ENCODE measurements around the gene MELTF. TPM values are rescaled to one million over a fixed set of nuclear protein-coding genes. Genes with fewer than 3 reads are reported as not detected.

The MELTF gene
- polyA plus RNA-seq, 3 donors = 0.34 to 2.8 (median 0.36) TPM

GRCh38 chr3:196968233-196969133 lies 61.1 kb downstream of the MELTF start, which contains the start of gene PIGZ:
Gene PIGZ (minus strand): TSS chr3:196968833. CDS start chr3:196952031, 16,802 bp downstream.
- H3K36me3 ChIP-seq (replicated peaks in 1 of 2; ENCODE audit: control insufficient read depth in 1 of 2, insufficient read depth in 2 of 2, low read length in 2 of 2) = no peaks in the 10 kb centered on the region
- TF ChIP-seq, protein P1, sequence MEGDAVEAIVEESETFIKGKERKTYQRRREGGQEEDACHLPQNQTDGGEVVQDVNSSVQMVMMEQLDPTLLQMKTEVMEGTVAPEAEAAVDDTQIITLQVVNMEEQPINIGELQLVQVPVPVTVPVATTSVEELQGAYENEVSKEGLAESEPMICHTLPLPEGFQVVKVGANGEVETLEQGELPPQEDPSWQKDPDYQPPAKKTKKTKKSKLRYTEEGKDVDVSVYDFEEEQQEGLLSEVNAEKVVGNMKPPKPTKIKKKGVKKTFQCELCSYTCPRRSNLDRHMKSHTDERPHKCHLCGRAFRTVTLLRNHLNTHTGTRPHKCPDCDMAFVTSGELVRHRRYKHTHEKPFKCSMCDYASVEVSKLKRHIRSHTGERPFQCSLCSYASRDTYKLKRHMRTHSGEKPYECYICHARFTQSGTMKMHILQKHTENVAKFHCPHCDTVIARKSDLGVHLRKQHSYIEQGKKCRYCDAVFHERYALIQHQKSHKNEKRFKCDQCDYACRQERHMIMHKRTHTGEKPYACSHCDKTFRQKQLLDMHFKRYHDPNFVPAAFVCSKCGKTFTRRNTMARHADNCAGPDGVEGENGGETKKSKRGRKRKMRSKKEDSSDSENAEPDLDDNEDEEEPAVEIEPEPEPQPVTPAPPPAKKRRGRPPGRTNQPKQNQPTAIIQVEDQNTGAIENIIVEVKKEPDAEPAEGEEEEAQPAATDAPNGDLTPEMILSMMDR (IDR thresholded peaks at IDR 0.05) = no peak
- peak within 1 kb of the TSS; percentile 95 for H2AFZ ChIP-seq (ENCODE audit: insufficient read depth, low read depth, low read length, poor library complexity, severe bottlenecking)
- peaks cover 4 to 23% of the 10 kb centered on the region in 2 donors for H3K9me3 ChIP-seq (replicated peaks in 1 of 2; ENCODE audit: control insufficient read depth in 1 of 2, insufficient read depth in 1 of 2, low read length in 2 of 2)
- Mint-ChIP-seq H3K4me1 (peaks cover 16% of the 10 kb centered on the region), H3K4me3 (peak within 1 kb of the TSS; percentile 84 to 89), H3K9me3 (peaks cover 0 to 18% (median 14%) of the 10 kb centered on the region in 7 donors), H3K27ac (peak within 1 kb of the TSS in 2 of 7 donors; percentile 30 to 60), H3K36me3 (peaks cover 9 to 18% of the 10 kb centered on the region in 2 donors), H3K27me3 (ENCODE audit: low read depth in 3 of 3) (peaks cover 15 to 23% (median 17%) of the 10 kb centered on the region in 3 donors)
- H3K79me2 ChIP-seq (ENCODE audit: insufficient read depth, low read length) = peaks cover 10% of the 10 kb centered on the region
- peak in 1 of 3 donors; percentile 39 for DNase-seq
- intact Hi-C loops (cut with micrococcal nuclease) = loop anchor here in 1 of 2 donors (2.0 kb wide), 1 partner anchor 130 kb away; no protein-coding TSS in a partner anchor
- peak within 1 kb of the TSS; percentile 99 for H3K4me2 ChIP-seq (replicated peaks; ENCODE audit: extremely low read depth, low read length, poor library complexity, severe bottlenecking)
- peak within 1 kb of the TSS; percentile 79 for H3K9ac ChIP-seq (ENCODE audit: insufficient read depth, low read length, poor library complexity, severe bottlenecking)
- H4K20me1 ChIP-seq (ENCODE audit: insufficient read depth, low read length) = no peaks in the 10 kb centered on the region
- H3K27me3 ChIP-seq (ENCODE audit: control insufficient read depth in 2 of 2, insufficient read depth in 2 of 2, low read length in 2 of 2) = no peaks in the 10 kb centered on the region
- WGBS (ENCODE audit: insufficient coverage) = 1% methylated on average over 98 of the region's 98 CpGs
- H3K4me3 ChIP-seq (replicated peaks in 1 of 3; ENCODE audit: low read depth in 2 of 3, low read length in 3 of 3) = peak within 1 kb of the TSS; percentile 53 to 82 (median 59)
- peaks cover 12 to 13% of the 10 kb centered on the region in 2 donors for H3K4me1 ChIP-seq (ENCODE audit: control insufficient read depth in 1 of 2, insufficient read depth in 2 of 2, low read length in 2 of 2)
- H3K27ac ChIP-seq (ENCODE audit: low read depth in 1 of 2, low read length in 2 of 2) = peak within 1 kb of the TSS; percentile 32 to 73

GRCh38 chr3:196967412-196968232 lies 62.0 kb downstream of the MELTF start:
- TF ChIP-seq, protein P1 (IDR thresholded peaks at IDR 0.05) = no peak
- H3K79me2 ChIP-seq (ENCODE audit: insufficient read depth, low read length) = peaks cover 10% of the 10 kb centered on the region
- H3K27me3 Mint-ChIP-seq (ENCODE audit: low read depth in 3 of 3) = peaks cover 16 to 23% (median 17%) of the 10 kb centered on the region in 3 donors
- H3K27ac ChIP-seq (ENCODE audit: low read depth in 1 of 2, low read length in 2 of 2) = no peak overlapping the region
- no peaks in the 10 kb centered on the region for H3K27me3 ChIP-seq (ENCODE audit: control insufficient read depth in 2 of 2, insufficient read depth in 2 of 2, low read length in 2 of 2)
- peak overlapping the region; percentile 99 for H3K4me2 ChIP-seq (replicated peaks; ENCODE audit: extremely low read depth, low read length, poor library complexity, severe bottlenecking)
- intact Hi-C loops (cut with micrococcal nuclease) = loop anchor here in 1 of 2 donors (2.0 kb wide), 1 partner anchor 129 kb away; no protein-coding TSS in a partner anchor
- peak overlapping the region; percentile 82 to 89 for H3K4me3 Mint-ChIP-seq
- peaks cover 12 to 13% of the 10 kb centered on the region in 2 donors for H3K4me1 ChIP-seq (ENCODE audit: control insufficient read depth in 1 of 2, insufficient read depth in 2 of 2, low read length in 2 of 2)
- peaks cover 0 to 18% (median 14%) of the 10 kb centered on the region in 7 donors for H3K9me3 Mint-ChIP-seq
- H4K20me1 ChIP-seq (ENCODE audit: insufficient read depth, low read length) = no peaks in the 10 kb centered on the region
- 76% methylated on average over 31 of the region's 35 CpGs for WGBS (ENCODE audit: insufficient coverage)
- no peak overlapping the region for H3K27ac Mint-ChIP-seq
- H2AFZ ChIP-seq (ENCODE audit: insufficient read depth, low read depth, low read length, poor library complexity, severe bottlenecking) = peak overlapping the region; percentile 95
- peaks cover 4 to 23% of the 10 kb centered on the region in 2 donors for H3K9me3 ChIP-seq (replicated peaks in 1 of 2; ENCODE audit: control insufficient read depth in 1 of 2, insufficient read depth in 1 of 2, low read length in 2 of 2)
- H3K4me3 ChIP-seq (replicated peaks in 1 of 3; ENCODE audit: low read depth in 2 of 3, low read length in 3 of 3) = peak overlapping the region; percentile 52 to 82 (median 53)
- H3K36me3 ChIP-seq (replicated peaks in 1 of 2; ENCODE audit: control insufficient read depth in 1 of 2, insufficient read depth in 2 of 2, low read length in 2 of 2) = no peaks in the 10 kb centered on the region
- no peak for DNase-seq
- peaks cover 9 to 18% of the 10 kb centered on the region in 2 donors for H3K36me3 Mint-ChIP-seq
- peaks cover 16% of the 10 kb centered on the region for H3K4me1 Mint-ChIP-seq
- peak overlapping the region; percentile 79 for H3K9ac ChIP-seq (ENCODE audit: insufficient read depth, low read length, poor library complexity, severe bottlenecking)

Data from CD14-positive monocyte (primary cell).